T-cell (primary cell): ENCODE measurements around the gene GPR62. TPM values are rescaled to one million over a fixed set of nuclear protein-coding genes. Genes with fewer than 3 reads are reported as not detected.

ENCODE experiments used
- ATAC-seq, 4 experiments: fragments of 200-7000 bp in 3 of 4; fragments of 150-1000 bp in 1 of 4; cut with Tn5 transposase; replicated peaks in 1 of 4; 1 replicate in 3 of 4; 2 replicates in 1 of 4; pipeline ENCODE4 v1.10.0; 2021; ENCODE audit warnings: moderate library complexity in 3 of 4, mild to moderate bottlenecking in 2 of 4, moderate number of reproducible peaks in 1 of 4
- CTCF ChIA-PET, 2 donors: fragments of 300-600 bp; sonication (Branson Sonifier 250); formaldehyde crosslinking; loops; one replicate each; lab custom pipeline; 2022; ENCODE audit warnings: antibody characterized with exemption in 2 of 2; lab: Charles Lee
- POLR2A ChIA-PET, 2 donors: fragments of 300-600 bp; sonication (Branson Sonifier 250); formaldehyde crosslinking; loops; one replicate each; lab custom pipeline; 2022; ENCODE audit warnings: antibody characterized with exemption in 2 of 2; lab: Charles Lee
- DNase-seq, 35 experiments: peaks; one replicate each; pipeline versions ENCODE4 v3.0.0 to v3.0.0-alpha.2; 2013 to 2023
- H3K27ac ChIP-seq: one replicate; pipeline ENCODE4 v1.5.1; 2013; ENCODE audit warnings: low read length
- H3K27me3 ChIP-seq, 2 experiments: replicated peaks in 1 of 2; 1 replicate in 1 of 2; 2 replicates in 1 of 2; pipeline versions ENCODE4 v1.6.1 to v1.7.0; 2013; ENCODE audit warnings: low read length in 1 of 2, mixed read lengths in 1 of 2; ENCODE audit not compliant: control insufficient read depth in 2 of 2, insufficient read depth in 2 of 2; ENCODE audit errors: extremely low read depth in 1 of 2
- H3K36me3 ChIP-seq, 2 donors: 1 replicate in 1 of 2; 2 replicates in 1 of 2; pipeline versions ENCODE4 v1.6.1 to v1.7.0; 2013; ENCODE audit warnings: low read length in 1 of 2; ENCODE audit not compliant: control insufficient read depth in 2 of 2, insufficient read depth in 1 of 2; ENCODE audit errors: extremely low read depth in 1 of 2
- H3K4me1 ChIP-seq, 2 experiments: 1 replicate in 1 of 2; 2 replicates in 1 of 2; pipeline versions ENCODE4 v1.6.1 to v1.7.0; 2013; ENCODE audit warnings: low read length in 2 of 2, mixed read lengths in 1 of 2; ENCODE audit not compliant: insufficient read depth in 2 of 2, control insufficient read depth in 1 of 2; ENCODE audit errors: extremely low read depth in 1 of 2
- H3K4me3 ChIP-seq, 2 donors: 1 replicate in 1 of 2; 2 replicates in 1 of 2; pipeline versions ENCODE4 v1.5.1 to v1.7.0; 2013; ENCODE audit warnings: mild to moderate bottlenecking in 2 of 2, low read length in 1 of 2, moderate library complexity in 1 of 2; ENCODE audit not compliant: control insufficient read depth in 1 of 2; ENCODE audit errors: extremely low read depth in 1 of 2
- H3K9me3 ChIP-seq: 2 replicates; pipeline ENCODE4 v1.7.0; 2013
- H3K27ac Mint-ChIP-seq, 2 donors: one replicate each; pipeline ENCODE4 v1.8.0; 2020 to 2021; ENCODE audit warnings: mild to moderate bottlenecking in 2 of 2, mixed read lengths in 2 of 2
- H3K27me3 Mint-ChIP-seq, 2 donors: one replicate each; pipeline ENCODE4 v1.8.0; 2021 to 2022; ENCODE audit warnings: mixed read lengths in 2 of 2
- H3K36me3 Mint-ChIP-seq: one replicate; pipeline ENCODE4 v1.8.0; 2021; ENCODE audit warnings: mixed read lengths
- H3K4me1 Mint-ChIP-seq, 3 donors: one replicate each; pipeline ENCODE4 v1.8.0; 2020 to 2022; ENCODE audit warnings: mixed read lengths in 3 of 3, mild to moderate bottlenecking in 1 of 3
- H3K4me3 Mint-ChIP-seq, 3 donors: one replicate each; pipeline ENCODE4 v1.8.0; 2020 to 2022; ENCODE audit warnings: mild to moderate bottlenecking in 3 of 3, mixed read lengths in 3 of 3, moderate library complexity in 3 of 3
- H3K9me3 Mint-ChIP-seq, 3 donors: one replicate each; pipeline ENCODE4 v1.8.0; 2020 to 2022; ENCODE audit warnings: mixed read lengths in 3 of 3
- WGBS: methylation state at CpG from one replicate; pipeline ENCODE4 v1.1.5; 2013; ENCODE audit warnings: missing lambda C conversion rate; ENCODE audit not compliant: insufficient coverage; 5-methylcytosine and 5-hydroxymethylcytosine counted together
- total RNA-seq, 35 experiments: library from RNA in 6 of 35; stranded (reverse) in 6 of 35; fragments of 120-200 nt in 1 of 35; gene quantifications; one replicate each; pipeline versions ENCODE4 v1.2.1 to v1.2.4 and lab custom pipeline; 2013 to 2026

Gene GPR62
- total RNA-seq, 5 donors from 2014 or later (not counting 1 experiment from before 2014, with no cell fraction given): not detected

- no peak overlapping the region for H3K4me3 ChIP-seq
- POLR2A ChIA-PET: interaction anchor here in 1 of 2 donors (0.6 kb wide), 1 partner anchor 193 kb away, joined by 9 read pairs; no protein-coding TSS in a partner anchor
- peak in 1 of 35 experiments; percentile 6 for DNase-seq
Observed at GRCh38 chr3:51943451-51944391, 11.5 kb upstream of the GPR62 start.

GRCh38 chr3:51944451-51945021 lies 10.6 kb upstream of the GPR62 start:
- WGBS: 84% methylated on average over 8 of the region's 11 CpGs
- no peak for DNase-seq
- CTCF ChIA-PET: no interaction called here

More at GRCh38 chr3:51943451-51944391, 11.5 kb upstream of the GPR62 start:
- H3K4me1 ChIP-seq: peaks cover 6 to 34% of the 10 kb centered on the region in 2 experiments
- H3K4me3 Mint-ChIP-seq: peak overlapping the region; percentile 21 to 92 (median 37)
- H3K27ac Mint-ChIP-seq: peak overlapping the region in 1 of 2 donors; percentile 87
- peaks cover 3 to 4% of the 10 kb centered on the region in 2 donors for H3K36me3 ChIP-seq
- 97% methylated on average over 16 of the region's 21 CpGs for WGBS
- H3K9me3 ChIP-seq: no peaks in the 10 kb centered on the region
- ATAC-seq: no peak
- H3K9me3 Mint-ChIP-seq: no peaks in the 10 kb centered on the region
- H3K27me3 ChIP-seq: no peaks in the 10 kb centered on the region
- no peak overlapping the region for H3K27ac ChIP-seq
- peaks cover 8% of the 10 kb centered on the region for H3K36me3 Mint-ChIP-seq
- no peaks in the 10 kb centered on the region for H3K27me3 Mint-ChIP-seq
- CTCF ChIA-PET: no interaction called here
- H3K4me1 Mint-ChIP-seq: peaks cover 36 to 41% (median 38%) of the 10 kb centered on the region in 3 donors

GRCh38 chr3:51945031-51945840 lies 9.9 kb upstream of the GPR62 start:
- peaks cover 25 to 30% (median 28%) of the 10 kb centered on the region in 3 donors for H3K4me1 Mint-ChIP-seq
- DNase-seq: no peak
- POLR2A ChIA-PET: no interaction called here

More at GRCh38 chr3:51944451-51945021, 10.6 kb upstream of the GPR62 start:
- POLR2A ChIA-PET: no interaction called here
- H3K4me3 ChIP-seq: no peak overlapping the region
- H3K27ac Mint-ChIP-seq: no peak overlapping the region
- no peaks in the 10 kb centered on the region for H3K27me3 ChIP-seq
- H3K27me3 Mint-ChIP-seq: no peaks in the 10 kb centered on the region
- peak overlapping the region in 1 of 3 donors; percentile 37 for H3K4me3 Mint-ChIP-seq
- H3K27ac ChIP-seq: no peak overlapping the region
- peaks cover 31 to 35% (median 33%) of the 10 kb centered on the region in 3 donors for H3K4me1 Mint-ChIP-seq
- H3K36me3 Mint-ChIP-seq: peaks cover 5% of the 10 kb centered on the region
- peaks cover 6 to 34% of the 10 kb centered on the region in 2 experiments for H3K4me1 ChIP-seq
- ATAC-seq: no peak
- H3K36me3 ChIP-seq: no peaks in the 10 kb centered on the region
- H3K9me3 Mint-ChIP-seq: no peaks in the 10 kb centered on the region
- no peaks in the 10 kb centered on the region for H3K9me3 ChIP-seq

GRCh38 chr3:51945926-51946705 lies 9.1 kb upstream of the GPR62 start:
- CTCF ChIA-PET: interaction anchor here in 1 of 2 donors (0.9 kb wide), 1 partner anchor 11 kb away, joined by 3 read pairs; no protein-coding TSS in a partner anchor
- peaks cover 17 to 21% (median 19%) of the 10 kb centered on the region in 3 donors for H3K4me1 Mint-ChIP-seq
- ATAC-seq (no peak), DNase-seq (no peak)
- H3K4me3 Mint-ChIP-seq: no peak overlapping the region
- WGBS: 95% methylated on average over 13 of the region's 14 CpGs
- no peaks in the 10 kb centered on the region for H3K9me3 Mint-ChIP-seq
- H3K36me3 Mint-ChIP-seq: peaks cover 5% of the 10 kb centered on the region
- H3K27me3 ChIP-seq: no peaks in the 10 kb centered on the region
- no peaks in the 10 kb centered on the region for H3K9me3 ChIP-seq
- POLR2A ChIA-PET: no interaction called here
- H3K4me3 ChIP-seq: no peak overlapping the region
- H3K27me3 Mint-ChIP-seq: no peaks in the 10 kb centered on the region
- peaks cover 1 to 21% of the 10 kb centered on the region in 2 experiments for H3K4me1 ChIP-seq
- no peaks in the 10 kb centered on the region for H3K36me3 ChIP-seq
- H3K27ac Mint-ChIP-seq: no peak overlapping the region
- no peak overlapping the region for H3K27ac ChIP-seq

More at GRCh38 chr3:51945031-51945840, 9.9 kb upstream of the GPR62 start:
- Mint-ChIP-seq H3K27ac (no peak overlapping the region), H3K27me3 (no peaks in the 10 kb centered on the region), H3K36me3 (peaks cover 5% of the 10 kb centered on the region), H3K9me3 (no peaks in the 10 kb centered on the region), H3K4me3 (no peak overlapping the region)
- ATAC-seq: no peak
- Histone ChIP-seq H3K4me3 (no peak overlapping the region), H3K27ac (no peak overlapping the region), H3K36me3 (no peaks in the 10 kb centered on the region), H3K9me3 (no peaks in the 10 kb centered on the region), H3K4me1 (peaks cover 6 to 29% of the 10 kb centered on the region in 2 experiments), H3K27me3 (no peaks in the 10 kb centered on the region)
- CTCF ChIA-PET: interaction anchor here in 1 of 2 donors (0.5 kb wide), 1 partner anchor 56 kb away, joined by 3 read pairs; no protein-coding TSS in a partner anchor
- WGBS: 95% methylated on average over 16 of the region's 18 CpGs

- no peak overlapping the region for H3K4me3 Mint-ChIP-seq
- DNase-seq (no peak), ATAC-seq (no peak)
- no peaks in the 10 kb centered on the region for H3K27me3 ChIP-seq
- no peak overlapping the region for H3K4me3 ChIP-seq
- no peak overlapping the region for H3K27ac Mint-ChIP-seq
- H3K27me3 Mint-ChIP-seq: no peaks in the 10 kb centered on the region
- peaks cover 5% of the 10 kb centered on the region for H3K36me3 Mint-ChIP-seq
- POLR2A ChIA-PET: no interaction called here
- H3K4me1 Mint-ChIP-seq: peaks cover 12 to 17% (median 13%) of the 10 kb centered on the region in 3 donors
- H3K4me1 ChIP-seq: peaks cover 0 to 16% of the 10 kb centered on the region in 2 experiments
- H3K9me3 Mint-ChIP-seq: no peaks in the 10 kb centered on the region
- CTCF ChIA-PET: interaction anchor here in 1 of 2 donors (0.9 kb wide), 1 partner anchor 10 kb away, joined by 3 read pairs; no protein-coding TSS in a partner anchor
- H3K27ac ChIP-seq: no peak overlapping the region
- no peaks in the 10 kb centered on the region for H3K36me3 ChIP-seq
- WGBS: 80% methylated on average over 1 of the region's 4 CpGs
- H3K9me3 ChIP-seq: no peaks in the 10 kb centered on the region
Observed at GRCh38 chr3:51946796-51947195, 8.4 kb upstream of the GPR62 start.
